ENCODE measurements around the gene EFCAB7.

Gene EFCAB7

GRCh38 chr1:63593303-63593885 lies 70.1 kb downstream of the EFCAB7 start, which contains the start of gene PGM1 (continued):
- TF ChIP-seq ZNF645 (tag by site-specific recombination; IDR thresholded peaks at IDR 0.05), result no peak
- TF ChIP-seq MZF1 (tag by site-specific recombination; IDR thresholded peaks at IDR 0.05; ENCODE audit: borderline replicate concordance), result 0 out of 2 replicates have a peak, but pooled peaks have one; percentile 65
- TF ChIP-seq ZNF341 (tag by site-specific recombination; IDR thresholded peaks at IDR 0.05; ENCODE audit: low read depth), result peak; percentile 51
- TF ChIP-seq BCL6B (tag by site-specific recombination; IDR thresholded peaks at IDR 0.05), result no peak
- TF ChIP-seq KLF1 (tag by site-specific recombination; IDR thresholded peaks at IDR 0.05), result peak; percentile 24; the same call in 1 of the 2 replicates
- TF ChIP-seq ZFP37 (tag by site-specific recombination; IDR thresholded peaks at IDR 0.05), result peak; percentile 76; the same call in 1 of the 2 replicates
- TF ChIP-seq ZNF596 (tag by site-specific recombination; IDR thresholded peaks at IDR 0.05), result peak; percentile 74

- Histone ChIP-seq H3K4me3 (ENCODE audit: low read depth, low read length) (peak overlapping the region; percentile 90), H3K27ac (ENCODE audit: extremely low read depth, low read depth, low read length) (peak overlapping the region; percentile 87), H3K36me3 (ENCODE audit: control insufficient read depth in 2 of 2, insufficient read depth in 1 of 2, low read length in 2 of 2) (peaks cover 0 to 4% of the 10 kb centered on the region in 2 experiments; a peak in 1 of 3 replicates), H3K9me3 (ENCODE audit: control insufficient read depth, insufficient read depth, low read depth, low read length) (no peaks in the 10 kb centered on the region), H3K4me1 (ENCODE audit: control insufficient read depth, insufficient read depth, low read length) (peaks cover 2% of the 10 kb centered on the region; the same call in 1 of the 2 replicates)
- CTCF ChIA-PET, result interaction anchor here (1.4 kb wide), 1 partner anchor 18 kb away, joined by 5 read pairs; no protein-coding TSS in a partner anchor
- POLR2A ChIA-PET, result no interaction called here
- TF ChIP-seq MEIS1 (CRISPR knock-in tag; IDR thresholded peaks at IDR 0.05; ENCODE audit: borderline replicate concordance), result no peak
- no peak for TF ChIP-seq ZNF704 (tag by site-specific recombination; IDR thresholded peaks at IDR 0.05)
- no peak for TF ChIP-seq ZNF629 (tag by site-specific recombination; IDR thresholded peaks at IDR 0.05)
- TF ChIP-seq ZNF529 (tag by site-specific recombination; IDR thresholded peaks at IDR 0.05; ENCODE audit: insufficient replicate concordance), result no peak
- no peak for TF ChIP-seq ZFP69B (tag by site-specific recombination; IDR thresholded peaks at IDR 0.05)
- TF ChIP-seq ZNF112 (tag by site-specific recombination; IDR thresholded peaks at IDR 0.05), result no peak
- TF ChIP-seq ZNF600 (tag by site-specific recombination; IDR thresholded peaks at IDR 0.05), result 0 out of 2 replicates have a peak, but pooled peaks have one; percentile 57
- TF ChIP-seq ZBTB11 (tag by site-specific recombination; conservative IDR thresholded peaks at IDR 0.05; ENCODE audit: low read depth), result no peak
- 0 out of 2 replicates have a peak, but pooled peaks have one; percentile 36 for TF ChIP-seq KLF16 (tag by site-specific recombination; IDR thresholded peaks at IDR 0.05)
- TF ChIP-seq RBAK (tag by site-specific recombination; IDR thresholded peaks at IDR 0.05), result no peak
- TF ChIP-seq SCRT1 (tag by site-specific recombination; IDR thresholded peaks at IDR 0.05; ENCODE audit: borderline replicate concordance), result no peak
- 0 out of 2 replicates have a peak, but pooled peaks have one; percentile 76 for TF ChIP-seq ZSCAN16 (tag by site-specific recombination; IDR thresholded peaks at IDR 0.05)
- no peak for TF ChIP-seq ZNF654 (tag by site-specific recombination; IDR thresholded peaks at IDR 0.05; ENCODE audit: low read depth)
- no peak for TF ChIP-seq ZNF19 (tag by site-specific recombination; IDR thresholded peaks at IDR 0.05; ENCODE audit: low read depth)
- no peak for TF ChIP-seq ZNF311 (tag by site-specific recombination; IDR thresholded peaks at IDR 0.05; ENCODE audit: borderline replicate concordance)
- TF ChIP-seq HIC1 (tag by site-specific recombination; IDR thresholded peaks at IDR 0.05), result peak; percentile 86
- TF ChIP-seq ZNF157 (tag by site-specific recombination; IDR thresholded peaks at IDR 0.05), result no peak
Observed at GRCh38 chr1:63593886-63594605, 70.7 kb downstream of the EFCAB7 start.
